ENCODE results near the gene CPNE5. TPM values are rescaled to one million over a fixed set of nuclear protein-coding genes. Genes with fewer than 3 reads are reported as not detected.

CPNE5 gene
- total RNA-seq, 1 donor from 2014 or later = 0.24 TPM

- Mint-ChIP-seq H3K9me3 (ENCODE audit: low read depth) (no peaks in the 10 kb centered on the region), H3K27ac (no peak overlapping the region), H3K36me3 (ENCODE audit: insufficient read depth) (no peaks in the 10 kb centered on the region), H3K4me3 (ENCODE audit: low read depth) (no peak overlapping the region), H3K27me3 (peaks cover 10% of the 10 kb centered on the region), H3K4me1 (ENCODE audit: low read depth) (peaks cover 6% of the 10 kb centered on the region)
- DNase-seq (ENCODE audit: low spot score, unreplicated experiment) = no peak
- TF ChIP-seq, protein P1, sequence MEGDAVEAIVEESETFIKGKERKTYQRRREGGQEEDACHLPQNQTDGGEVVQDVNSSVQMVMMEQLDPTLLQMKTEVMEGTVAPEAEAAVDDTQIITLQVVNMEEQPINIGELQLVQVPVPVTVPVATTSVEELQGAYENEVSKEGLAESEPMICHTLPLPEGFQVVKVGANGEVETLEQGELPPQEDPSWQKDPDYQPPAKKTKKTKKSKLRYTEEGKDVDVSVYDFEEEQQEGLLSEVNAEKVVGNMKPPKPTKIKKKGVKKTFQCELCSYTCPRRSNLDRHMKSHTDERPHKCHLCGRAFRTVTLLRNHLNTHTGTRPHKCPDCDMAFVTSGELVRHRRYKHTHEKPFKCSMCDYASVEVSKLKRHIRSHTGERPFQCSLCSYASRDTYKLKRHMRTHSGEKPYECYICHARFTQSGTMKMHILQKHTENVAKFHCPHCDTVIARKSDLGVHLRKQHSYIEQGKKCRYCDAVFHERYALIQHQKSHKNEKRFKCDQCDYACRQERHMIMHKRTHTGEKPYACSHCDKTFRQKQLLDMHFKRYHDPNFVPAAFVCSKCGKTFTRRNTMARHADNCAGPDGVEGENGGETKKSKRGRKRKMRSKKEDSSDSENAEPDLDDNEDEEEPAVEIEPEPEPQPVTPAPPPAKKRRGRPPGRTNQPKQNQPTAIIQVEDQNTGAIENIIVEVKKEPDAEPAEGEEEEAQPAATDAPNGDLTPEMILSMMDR (IDR thresholded peaks at IDR 0.05; ENCODE audit: unreplicated experiment) = no peak
Observed at GRCh38 chr6:36826520-36827227, 12.6 kb downstream of the CPNE5 start.

GRCh38 chr6:36825994-36826393 lies 13.2 kb downstream of the CPNE5 start:
- H3K27me3 Mint-ChIP-seq = peaks cover 10% of the 10 kb centered on the region
- DNase-seq (ENCODE audit: low spot score, unreplicated experiment) = no peak
- H3K9me3 Mint-ChIP-seq (ENCODE audit: low read depth) = no peaks in the 10 kb centered on the region
- no peak overlapping the region for H3K27ac Mint-ChIP-seq
- H3K4me3 Mint-ChIP-seq (ENCODE audit: low read depth) = no peak overlapping the region
- no peaks in the 10 kb centered on the region for H3K36me3 Mint-ChIP-seq (ENCODE audit: insufficient read depth)
- TF ChIP-seq, protein P1 (IDR thresholded peaks at IDR 0.05; ENCODE audit: unreplicated experiment) = no peak
- H3K4me1 Mint-ChIP-seq (ENCODE audit: low read depth) = peaks cover 6% of the 10 kb centered on the region

DNA sequence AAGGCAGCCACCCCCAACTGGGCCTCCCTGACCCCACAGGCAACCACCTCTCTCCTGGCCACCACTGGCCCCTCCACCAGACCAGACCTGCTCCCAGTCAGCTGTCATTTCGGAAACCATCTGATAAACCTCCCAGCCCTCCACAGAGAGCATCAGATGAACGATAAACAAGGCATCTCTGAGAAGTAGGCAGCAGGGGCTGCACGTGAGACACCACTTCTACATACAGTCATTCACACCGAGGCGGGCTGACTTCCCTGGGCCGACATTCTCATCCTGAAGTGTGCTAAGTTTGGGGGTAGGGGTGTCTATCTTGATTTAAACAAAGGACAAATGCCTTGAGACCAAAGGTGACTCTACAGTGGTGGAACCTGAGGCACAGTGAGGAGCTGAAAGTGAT lies 13.8 kb downstream of the CPNE5 start:
- H3K4me1 Mint-ChIP-seq (ENCODE audit: low read depth) = peaks cover 6% of the 10 kb centered on the region
- no peak overlapping the region for H3K27ac Mint-ChIP-seq
- H3K4me3 Mint-ChIP-seq (ENCODE audit: low read depth) = no peak overlapping the region
- peaks cover 6% of the 10 kb centered on the region for H3K27me3 Mint-ChIP-seq
- TF ChIP-seq, protein P1 (IDR thresholded peaks at IDR 0.05; ENCODE audit: unreplicated experiment) = no peak
- H3K9me3 Mint-ChIP-seq (ENCODE audit: low read depth) = no peaks in the 10 kb centered on the region
- no peak for DNase-seq (ENCODE audit: low spot score, unreplicated experiment)
- H3K36me3 Mint-ChIP-seq (ENCODE audit: insufficient read depth) = no peaks in the 10 kb centered on the region

DNA sequence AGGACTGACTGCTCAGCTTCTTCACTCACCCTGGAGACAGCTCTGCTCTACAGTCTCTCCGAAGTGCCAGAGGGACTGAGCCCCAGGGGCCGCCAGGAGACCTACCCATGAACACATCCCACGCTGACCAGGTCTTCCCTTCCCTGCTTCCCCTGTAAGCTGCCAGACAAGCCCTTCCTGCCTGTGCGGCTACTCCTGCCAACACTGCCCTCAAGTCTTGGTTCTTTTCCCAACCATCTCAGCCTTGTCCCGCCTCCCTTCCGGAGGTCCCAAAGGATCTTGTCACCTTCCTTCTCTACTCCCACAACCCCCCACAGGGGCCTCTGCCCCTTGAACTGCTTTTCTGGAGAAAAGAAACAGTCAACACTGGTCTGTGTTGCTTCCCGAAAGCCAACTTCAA lies 15.0 kb downstream of the CPNE5 start:
- Mint-ChIP-seq H3K4me1 (ENCODE audit: low read depth) (peaks cover 7% of the 10 kb centered on the region), H3K36me3 (ENCODE audit: insufficient read depth) (no peaks in the 10 kb centered on the region), H3K9me3 (ENCODE audit: low read depth) (no peaks in the 10 kb centered on the region), H3K27me3 (peaks cover 6% of the 10 kb centered on the region), H3K4me3 (ENCODE audit: low read depth) (no peak overlapping the region), H3K27ac (no peak overlapping the region)
- no peak for DNase-seq (ENCODE audit: low spot score, unreplicated experiment)
- TF ChIP-seq, protein P1 (IDR thresholded peaks at IDR 0.05; ENCODE audit: unreplicated experiment) = no peak

DNA sequence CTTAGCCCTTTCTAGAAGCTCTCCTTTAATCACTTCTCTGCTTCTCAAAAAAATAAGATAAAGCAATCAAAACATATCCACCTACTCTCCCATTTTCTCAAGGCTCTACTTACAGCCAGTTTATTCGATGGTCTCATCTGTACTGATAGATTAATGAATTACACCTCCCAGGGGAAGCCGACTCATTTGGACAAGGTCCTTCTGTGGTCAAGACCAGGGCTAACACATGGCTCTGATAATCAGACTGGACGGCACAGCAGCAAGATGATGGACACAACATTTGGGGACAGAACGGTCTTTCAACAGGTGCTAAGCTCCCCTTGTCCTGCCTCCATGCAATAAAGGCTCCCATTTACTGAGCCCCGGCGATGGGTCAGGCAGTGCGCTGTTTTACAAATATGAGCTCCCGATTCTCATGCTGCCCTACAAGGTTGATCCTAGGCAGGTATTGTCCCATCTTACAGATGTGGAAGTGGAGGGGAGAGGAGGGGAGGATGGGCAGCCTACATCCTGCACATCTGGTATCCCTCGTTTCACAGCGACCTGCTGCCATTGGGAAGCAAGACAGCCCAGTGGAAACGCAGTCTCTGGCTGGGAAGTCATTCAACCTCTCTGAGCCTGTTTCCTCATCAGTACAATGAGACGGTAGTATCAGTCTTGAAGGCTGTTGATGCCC lies 15.7 kb downstream of the CPNE5 start:
- peaks cover 6% of the 10 kb centered on the region for H3K27me3 Mint-ChIP-seq
- H3K4me3 Mint-ChIP-seq (ENCODE audit: low read depth) = no peak overlapping the region
- DNase-seq (ENCODE audit: low spot score, unreplicated experiment) = no peak
- no peaks in the 10 kb centered on the region for H3K36me3 Mint-ChIP-seq (ENCODE audit: insufficient read depth)
- H3K27ac Mint-ChIP-seq = no peak overlapping the region
- H3K9me3 Mint-ChIP-seq (ENCODE audit: low read depth) = no peaks in the 10 kb centered on the region
- TF ChIP-seq, protein P1 (IDR thresholded peaks at IDR 0.05; ENCODE audit: unreplicated experiment) = no peak
- peaks cover 7% of the 10 kb centered on the region for H3K4me1 Mint-ChIP-seq (ENCODE audit: low read depth)
